ENCODE data around the gene TH. TPM values are rescaled to one million over a fixed set of nuclear protein-coding genes. Genes with fewer than 3 reads are reported as not detected.

TH gene
- total RNA-seq, 4 donors from 2014 or later: 0.34 to 1.0 TPM; not detected in 2

DNA sequence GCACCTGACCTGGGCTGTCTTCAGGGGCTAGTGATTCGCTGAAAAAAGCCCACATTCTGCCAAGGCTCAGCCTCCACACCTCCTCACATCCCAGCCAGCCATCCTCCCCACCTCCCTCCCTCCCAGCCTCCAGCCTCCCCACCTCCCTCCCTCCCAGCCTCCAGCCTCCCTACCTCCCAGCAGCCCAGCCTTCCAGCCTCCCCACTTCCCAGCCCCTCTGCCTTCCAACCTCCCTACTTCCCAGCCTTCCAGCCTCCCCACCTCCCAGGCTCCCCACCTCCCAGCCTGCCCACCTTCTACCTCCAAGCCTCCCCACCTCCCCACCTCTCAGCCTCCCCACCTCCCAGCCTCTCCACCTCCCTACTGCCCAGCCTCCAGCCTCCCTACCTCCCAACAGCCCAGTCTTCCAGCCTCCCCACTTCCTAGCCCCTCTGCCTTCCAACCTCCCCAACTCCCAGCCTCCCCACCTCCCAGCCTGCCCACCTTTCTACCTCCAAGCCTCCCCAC, 33.7 kb upstream of the TH start:
- H3K27me3 ChIP-seq: peaks cover 10% of the 10 kb centered on the region
- H3K4me1 ChIP-seq: peaks cover 33% of the 10 kb centered on the region
- H3K9me3 ChIP-seq: no peaks in the 10 kb centered on the region
- WGBS: 50% methylated on average over 1 of the region's 1 CpG
- TF ChIP-seq POLR2A (IDR thresholded peaks at IDR 0.05) (no peak), CTCF (IDR thresholded peaks at IDR 0.05) (no peak), EP300 (IDR thresholded peaks at IDR 0.05) (no peak), POLR2AphosphoS5 (IDR thresholded peaks at IDR 0.05) (no peak)
- DNase-seq (ENCODE audit: low spot score in 2 of 2): peak; percentile 44 to 67
- no peak overlapping the region for H3K4me3 ChIP-seq
- no peaks in the 10 kb centered on the region for H3K36me3 ChIP-seq
- no peak overlapping the region for H3K27ac ChIP-seq

GRCh38 chr11:2204361-2205213, 33.0 kb upstream of the TH start:
- Histone ChIP-seq H3K4me1 (peaks cover 33% of the 10 kb centered on the region), H3K9me3 (no peaks in the 10 kb centered on the region), H3K36me3 (no peaks in the 10 kb centered on the region), H3K4me3 (no peak overlapping the region), H3K27ac (no peak overlapping the region), H3K27me3 (peaks cover 7% of the 10 kb centered on the region)
- peak; percentile 57 to 60 for DNase-seq (ENCODE audit: low spot score in 2 of 2)
- 87% methylated on average over 17 of the region's 21 CpGs for WGBS
- TF ChIP-seq EP300 (IDR thresholded peaks at IDR 0.05) (no peak), CTCF (IDR thresholded peaks at IDR 0.05) (no peak), POLR2AphosphoS5 (IDR thresholded peaks at IDR 0.05) (no peak), POLR2A (IDR thresholded peaks at IDR 0.05) (no peak)

- TF ChIP-seq CTCF (IDR thresholded peaks at IDR 0.05) (no peak), POLR2A (IDR thresholded peaks at IDR 0.05) (no peak), EP300 (IDR thresholded peaks at IDR 0.05) (no peak), POLR2AphosphoS5 (IDR thresholded peaks at IDR 0.05) (no peak)
- Histone ChIP-seq H3K27ac (no peak overlapping the region), H3K9me3 (no peaks in the 10 kb centered on the region), H3K36me3 (no peaks in the 10 kb centered on the region), H3K4me1 (peaks cover 28% of the 10 kb centered on the region), H3K27me3 (no peaks in the 10 kb centered on the region), H3K4me3 (no peak overlapping the region)
- peak; percentile 61 to 67 for DNase-seq (ENCODE audit: low spot score in 2 of 2)
- 75% methylated on average over 7 of the region's 23 CpGs for WGBS
Observed at GRCh38 chr11:2203440-2204259, 32.0 kb upstream of the TH start.

GRCh38 chr11:2202900-2203439, 31.4 kb upstream of the TH start:
- no peaks in the 10 kb centered on the region for H3K36me3 ChIP-seq
- WGBS: 65% methylated on average over 5 of the region's 10 CpGs
- peak in 1 of 2 donors; percentile 55 for DNase-seq (ENCODE audit: low spot score in 2 of 2)
- H3K27ac ChIP-seq: peak overlapping the region; percentile 43
- H3K27me3 ChIP-seq: no peaks in the 10 kb centered on the region
- H3K4me1 ChIP-seq: peaks cover 22% of the 10 kb centered on the region
- no peak overlapping the region for H3K4me3 ChIP-seq
- TF ChIP-seq CTCF (IDR thresholded peaks at IDR 0.05) (no peak), EP300 (IDR thresholded peaks at IDR 0.05) (no peak), POLR2AphosphoS5 (IDR thresholded peaks at IDR 0.05) (no peak), POLR2A (IDR thresholded peaks at IDR 0.05) (no peak)
- H3K9me3 ChIP-seq: no peaks in the 10 kb centered on the region

Data from suprapubic skin (tissue), 4 donors.